Body of pancreas (tissue), 4 donors: ENCODE results near the gene JAG2. TPM values are rescaled to one million over a fixed set of nuclear protein-coding genes. Genes with fewer than 3 reads are reported as not detected.

Source experiments
- ATAC-seq: fragments of 150-250 bp; one replicate; pipeline ENCODE4 v1.9.1; 2016
- DNase-seq, 4 donors: peaks; one replicate each; pipeline ENCODE4 v3.0.0-alpha.2; 2019
- H3K27ac ChIP-seq, 4 donors: fragments of 200-600 bp; sonication (generic); 1 replicate in 3 of 4; 2 replicates in 1 of 4; pipeline versions ENCODE4 v1.5.1 to v1.6.1; 2016 to 2019; ENCODE audit warnings: mild to moderate bottlenecking in 1 of 4, mixed read lengths in 1 of 4, moderate library complexity in 1 of 4
- H3K27me3 ChIP-seq, 2 donors: fragments of 200-600 bp; sonication (generic); one replicate each; pipeline ENCODE4 v1.6.0; 2016; ENCODE audit warnings: mild to moderate bottlenecking in 1 of 2
- H3K36me3 ChIP-seq, 2 donors: fragments of 200-600 bp; sonication (generic); replicated peaks in 1 of 2; 2 replicates each; pipeline ENCODE4 v1.5.1; 2016; ENCODE audit warnings: low read depth in 2 of 2; ENCODE audit not compliant: insufficient read depth in 1 of 2
- H3K4me1 ChIP-seq: fragments of 200-600 bp; sonication (generic); one replicate; pipeline ENCODE4 v1.6.0; 2016
- H3K4me3 ChIP-seq, 2 donors: fragments of 200-600 bp; sonication (generic); 1 replicate in 1 of 2; 2 replicates in 1 of 2; pipeline ENCODE4 v1.5.1; 2016 to 2019
- H3K9me3 ChIP-seq, 3 donors: fragments of 200-600 bp; sonication (generic); 1 replicate in 2 of 3; 2 replicates in 1 of 3; pipeline ENCODE4 v1.5.1; 2016
- CTCF ChIP-seq, 7 experiments: fragments of 450-650 bp in 4 of 7; fragments of 200-600 bp in 3 of 7; sonication (generic) in 3 of 7; IDR thresholded peaks; one replicate each; pipeline ENCODE4 v1.5.1; 2016 to 2019; ENCODE audit warnings: antibody characterized with exemption in 7 of 7
- POLR2A ChIP-seq, 3 donors: fragments of 450-650 bp; IDR thresholded peaks; one replicate each; pipeline ENCODE4 v1.6.1; 2016; ENCODE audit warnings: antibody characterized with exemption in 3 of 3, mild to moderate bottlenecking in 2 of 3
- WGBS, 2 donors: methylation state at CpG; one replicate each; pipeline ENCODE4 v1.1.5; 2017; 5-methylcytosine and 5-hydroxymethylcytosine counted together
- intact Hi-C: fragments of 100-400 bp; cut with DNase I; formaldehyde crosslinking; loops from one replicate; pipeline ENCODE4 v1.15.1; 2023
- total RNA-seq, 2 donors: library from RNA; depleted of rRNA; stranded (reverse); fragments of >200 nt; gene quantifications; one replicate each; pipeline ENCODE4 v1.1.0, GENCODE V29; 2016

The JAG2 gene
- total RNA-seq, 2 donors from 2014 or later: 13.5 to 36.3 TPM

- TF ChIP-seq CTCF (IDR thresholded peaks at IDR 0.05): no peak
- TF ChIP-seq POLR2A (IDR thresholded peaks at IDR 0.05): no peak
- Histone ChIP-seq H3K27me3 (no peaks in the 10 kb centered on the region), H3K4me1 (no peaks in the 10 kb centered on the region), H3K27ac (no peak overlapping the region), H3K4me3 (no peak overlapping the region), H3K36me3 (no peaks in the 10 kb centered on the region), H3K9me3 (peaks cover 0 to 11% (median 0%) of the 10 kb centered on the region in 3 donors)
- intact Hi-C loops: no loop called here
- WGBS, 2 donors: 93 to 99% methylated on average over 6 to 7 of the region's 7 CpGs
- ATAC-seq (no peak), DNase-seq (no peak)
These were observed 28.0 kb downstream of the JAG2 start for GRCh38 chr14:105140581-105140980.

- DNase-seq (no peak), ATAC-seq (no peak)
- Histone ChIP-seq H3K9me3 (peaks cover 0 to 11% (median 0%) of the 10 kb centered on the region in 3 donors), H3K4me1 (no peaks in the 10 kb centered on the region), H3K27me3 (no peaks in the 10 kb centered on the region), H3K36me3 (no peaks in the 10 kb centered on the region), H3K4me3 (no peak overlapping the region), H3K27ac (no peak overlapping the region)
- WGBS, 2 donors: 94 to 100% methylated on average over 5 of the region's 5 CpGs
- no peak for TF ChIP-seq POLR2A (IDR thresholded peaks at IDR 0.05)
- no peak for TF ChIP-seq CTCF (IDR thresholded peaks at IDR 0.05)
- intact Hi-C loops: no loop called here
These were observed 28.7 kb downstream of the JAG2 start for GRCh38 chr14:105139831-105140239.

- ATAC-seq (no peak), DNase-seq (no peak)
- H3K4me1 ChIP-seq: no peaks in the 10 kb centered on the region
- no peaks in the 10 kb centered on the region for H3K36me3 ChIP-seq
- intact Hi-C loops: no loop called here
- WGBS, 2 donors: 79 to 80% methylated on average over 3 to 8 of the region's 10 CpGs
- H3K4me3 ChIP-seq: no peak overlapping the region
- H3K9me3 ChIP-seq: peaks cover 0 to 11% (median 0%) of the 10 kb centered on the region in 3 donors
- H3K27ac ChIP-seq: no peak overlapping the region
- TF ChIP-seq CTCF (IDR thresholded peaks at IDR 0.05) (no peak), POLR2A (IDR thresholded peaks at IDR 0.05) (no peak)
- no peaks in the 10 kb centered on the region for H3K27me3 ChIP-seq
These were observed 29.3 kb downstream of the JAG2 start for GRCh38 chr14:105139212-105139825.

DNA sequence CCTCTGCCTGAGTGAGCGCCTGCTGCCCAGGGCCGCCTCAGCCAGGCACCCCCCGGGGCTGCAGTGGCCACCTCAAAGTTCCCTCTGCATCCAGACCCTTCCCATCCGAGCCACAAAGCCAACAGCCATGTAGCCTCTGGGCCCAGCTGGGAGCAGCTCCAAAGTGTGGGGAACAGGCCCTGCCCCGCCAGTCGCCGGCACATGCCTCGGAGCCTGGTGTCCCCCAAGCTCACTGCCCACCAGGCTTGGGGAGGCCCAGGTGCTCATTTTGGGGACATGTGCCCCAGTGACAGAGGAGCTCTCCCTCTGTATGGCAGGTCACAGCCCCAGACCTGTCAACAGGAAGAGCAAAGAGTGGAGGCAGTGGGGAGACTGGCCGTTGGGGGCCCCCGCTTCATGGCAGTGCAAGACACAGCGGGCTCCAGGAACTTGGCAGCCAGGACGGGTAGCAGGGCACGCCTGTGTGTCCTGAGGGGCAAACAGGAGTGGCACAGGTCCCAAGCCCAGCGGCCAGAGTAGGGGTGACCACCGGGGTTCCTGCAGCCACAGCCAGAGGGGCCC lies 29.9 kb downstream of the JAG2 start:
- Histone ChIP-seq H3K4me3 (no peak overlapping the region), H3K27ac (no peak overlapping the region), H3K9me3 (peaks cover 0 to 11% (median 0%) of the 10 kb centered on the region in 3 donors), H3K4me1 (no peaks in the 10 kb centered on the region), H3K27me3 (no peaks in the 10 kb centered on the region), H3K36me3 (no peaks in the 10 kb centered on the region)
- DNase-seq (no peak), ATAC-seq (no peak)
- TF ChIP-seq POLR2A (IDR thresholded peaks at IDR 0.05) (no peak), CTCF (IDR thresholded peaks at IDR 0.05) (no peak)
- intact Hi-C loops: no loop called here
- WGBS, 2 donors: 81 to 89% methylated on average over 6 to 13 of the region's 15 CpGs
